Retina (tissue), 1 donor: ENCODE results near the gene PDIA4.

Source experiments
- DNase-seq: peaks from one replicate; pipeline ENCODE4 v3.0.0-alpha.2; 2016

Gene PDIA4

GRCh38 chr7:148963583-148964482, 64.5 kb downstream of the PDIA4 start:
- DNase-seq = peak; percentile 68

GRCh38 chr7:148962823-148963582, 65.3 kb downstream of the PDIA4 start:
- DNase-seq = peak; percentile 94

- DNase-seq = no peak
These were observed 65.9 kb downstream of the PDIA4 start for GRCh38 chr7:148962440-148962822.

- DNase-seq = no peak
These were observed 68.6 kb downstream of the PDIA4 start for GRCh38 chr7:148959726-148960125.

GRCh38 chr7:148958061-148958460, 70.2 kb downstream of the PDIA4 start:
- no peak for DNase-seq

- DNase-seq = no peak
These were observed 73.5 kb downstream of the PDIA4 start for GRCh38 chr7:148954766-148955165.

GRCh38 chr7:148953676-148954075, 74.6 kb downstream of the PDIA4 start:
- DNase-seq = no peak
